HepG2 (cell line): Measurements from ENCODE around the gene SLC5A6. TPM values are rescaled to one million over a fixed set of nuclear protein-coding genes. Genes with fewer than 3 reads are reported as not detected.

Experiments used
- ATF2 ChIP-seq: sonication (generic); formaldehyde crosslinking; IDR thresholded peaks from 2 replicates; pipeline ENCODE4 v1.4.0; 2020; ENCODE audit warnings: missing genetic modification reagents
- ELK4 ChIP-seq: sonication (generic); formaldehyde crosslinking; IDR thresholded peaks from 2 replicates; pipeline ENCODE4 v1.9.0; 2021; ENCODE audit warnings: missing genetic modification reagents, borderline replicate concordance
- FOXA3 ChIP-seq: IDR thresholded peaks from 2 replicates; pipeline ENCODE4 v1.6.1; 2016; ENCODE audit warnings: missing genetic modification reagents, missing compliant biosample characterization
- HCFC1 ChIP-seq: fragments of 150-350 bp; IDR thresholded peaks from 2 replicates; pipeline ENCODE4 v1.6.1; 2014; ENCODE audit warnings: low read depth, low read length
- IRF1 ChIP-seq: sonication (generic); formaldehyde crosslinking; IDR thresholded peaks from 2 replicates; pipeline ENCODE4 v1.4.0; 2020; ENCODE audit warnings: low read depth, mild to moderate bottlenecking, missing genetic modification reagents
- MLX ChIP-seq: IDR thresholded peaks from 2 replicates; pipeline ENCODE4 v1.6.1; 2016
- MXD3 ChIP-seq: IDR thresholded peaks from 2 replicates; pipeline ENCODE4 v1.6.1; 2016; ENCODE audit warnings: mild to moderate bottlenecking, missing biosample characterization, missing genetic modification reagents
- NFIC ChIP-seq: IDR thresholded peaks from 2 replicates; pipeline ENCODE4 v1.6.1; 2012; ENCODE audit warnings: mild to moderate bottlenecking, low read length, inconsistent platforms
- NFYB ChIP-seq: sonication (generic); formaldehyde crosslinking; IDR thresholded peaks from 2 replicates; pipeline ENCODE4 v1.4.0; 2020; ENCODE audit warnings: missing genetic modification reagents
- NKX3-1 ChIP-seq: sonication (generic); formaldehyde crosslinking; IDR thresholded peaks from 2 replicates; pipeline ENCODE4 v1.5.0; 2020; ENCODE audit warnings: missing genetic modification reagents
- SIN3A ChIP-seq: IDR thresholded peaks from 2 replicates; pipeline ENCODE4 v1.6.1; 2011; ENCODE audit warnings: low read depth, mild to moderate bottlenecking, control low read depth, low read length, borderline replicate concordance
- TCF12 ChIP-seq, 2 experiments: fragments of 450-650 bp in 1 of 2; sonication (generic) in 1 of 2; formaldehyde crosslinking in 1 of 2; IDR thresholded peaks; 2 replicates each; pipeline versions ENCODE4 v1.6.1 to v1.8.0; 2017 to 2022; ENCODE audit warnings: antibody characterized with exemption in 1 of 2, mild to moderate bottlenecking in 1 of 2, missing genetic modification reagents in 1 of 2, moderate library complexity in 1 of 2
- TIGD3 ChIP-seq: sonication (generic); formaldehyde crosslinking; IDR thresholded peaks from 2 replicates; pipeline ENCODE4 v1.5.1; 2020; ENCODE audit warnings: mild to moderate bottlenecking, missing genetic modification reagents, borderline replicate concordance
- TOPORS ChIP-seq: sonication (generic); formaldehyde crosslinking; IDR thresholded peaks from 2 replicates; pipeline ENCODE4 v1.8.0; 2023; ENCODE audit warnings: mild to moderate bottlenecking, missing genetic modification reagents
- XBP1 ChIP-seq: sonication (generic); formaldehyde crosslinking; IDR thresholded peaks from 2 replicates; pipeline ENCODE4 v1.5.0; 2020; ENCODE audit warnings: missing genetic modification reagents
- ZNF12 ChIP-seq: sonication (generic); formaldehyde crosslinking; IDR thresholded peaks from 2 replicates; pipeline ENCODE4 v1.5.0; 2020; ENCODE audit warnings: missing genetic modification reagents
- ZNF18 ChIP-seq: sonication (generic); formaldehyde crosslinking; IDR thresholded peaks from 2 replicates; pipeline ENCODE4 v1.8.0; 2022; ENCODE audit warnings: mild to moderate bottlenecking, missing genetic modification reagents; ENCODE audit not compliant: insufficient replicate concordance
- ZNF333 ChIP-seq: sonication (generic); formaldehyde crosslinking; IDR thresholded peaks from 2 replicates; pipeline ENCODE4 v1.4.0; 2020; ENCODE audit warnings: mild to moderate bottlenecking, missing genetic modification reagents, borderline replicate concordance
- ZNF33B ChIP-seq: sonication (generic); formaldehyde crosslinking; IDR thresholded peaks from 2 replicates; pipeline ENCODE4 v1.5.1; 2020; ENCODE audit warnings: mild to moderate bottlenecking, missing genetic modification reagents
- ZNF557 ChIP-seq: sonication (generic); formaldehyde crosslinking; IDR thresholded peaks from 2 replicates; pipeline ENCODE4 v1.4.0; 2020; ENCODE audit warnings: missing genetic modification reagents
- ZNF597 ChIP-seq: sonication (generic); formaldehyde crosslinking; IDR thresholded peaks from 2 replicates; pipeline ENCODE4 v1.5.0; 2020; ENCODE audit warnings: missing genetic modification reagents
- polyA plus RNA-seq, 8 experiments: library from polyadenylated mRNA; depleted of rRNA in 3 of 8; stranded (reverse) in 7 of 8; unstranded in 1 of 8; fragments of >200 nt; fragmentation: Illumina TruSeq in 4 of 8; extraction: Trizol in 4 of 8; gene quantifications; 2 replicates each; pipeline versions ENCODE4 v1.2.1 to v1.2.3, GENCODE V29; 2011 to 2016; ENCODE audit warnings: low read depth in 4 of 8, missing spikeins in 1 of 8, mixed read lengths in 1 of 8; ENCODE audit not compliant: insufficient read depth in 1 of 8
- total RNA-seq, 5 experiments: library from RNA; depleted of rRNA; stranded (reverse); fragments of >200 nt; fragmentation: Illumina TruSeq; extraction: Trizol; gene quantifications; 2 replicates each; pipeline ENCODE4 v1.2.3, GENCODE V29; 2016; ENCODE audit warnings: low read depth in 1 of 5

The SLC5A6 gene
- total and polyA plus RNA-seq, 2 of the 13 experiments (the other 11 are each of a cell fraction or from before 2014, with no cell fraction given): 135 to 417 TPM

GRCh38 chr2:27185331-27186026 is 26.6 kb downstream of the SLC5A6 start (continued):
- TF ChIP-seq ELK4: no peak
- no peak for TF ChIP-seq TCF12 (IDR thresholded peaks at IDR 0.05)
- TF ChIP-seq TCF12 (CRISPR knock-in tag; IDR thresholded peaks at IDR 0.05): no peak
- TF ChIP-seq NFIC: no peak
- TF ChIP-seq HCFC1: no peak
- TF ChIP-seq TOPORS: no peak
- TF ChIP-seq MLX (CRISPR knock-in tag): no peak
- no peak for TF ChIP-seq NKX3-1 (CRISPR knock-in tag)
- no peak for TF ChIP-seq IRF1
- TF ChIP-seq ATF2: no peak
- TF ChIP-seq ZNF18 (CRISPR knock-in tag): no peak
- TF ChIP-seq NFYB: no peak
- no peak for TF ChIP-seq ZNF33B (CRISPR knock-in tag)
- TF ChIP-seq ZNF557 (CRISPR knock-in tag): no peak
- TF ChIP-seq ZNF12 (CRISPR knock-in tag): no peak
- TF ChIP-seq SIN3A: no peak
- TF ChIP-seq ZNF333: no peak
- TF ChIP-seq XBP1 (CRISPR knock-in tag): no peak
- peak; percentile 63 for TF ChIP-seq FOXA3 (CRISPR knock-in tag)
- TF ChIP-seq ZNF597 (CRISPR knock-in tag): no peak
- no peak for TF ChIP-seq MXD3 (CRISPR knock-in tag)
- peak; percentile 66; the same call in 1 of the 2 replicates for TF ChIP-seq TIGD3 (CRISPR knock-in tag)
